Measurements from ENCODE around the gene INSL3.

DNA sequence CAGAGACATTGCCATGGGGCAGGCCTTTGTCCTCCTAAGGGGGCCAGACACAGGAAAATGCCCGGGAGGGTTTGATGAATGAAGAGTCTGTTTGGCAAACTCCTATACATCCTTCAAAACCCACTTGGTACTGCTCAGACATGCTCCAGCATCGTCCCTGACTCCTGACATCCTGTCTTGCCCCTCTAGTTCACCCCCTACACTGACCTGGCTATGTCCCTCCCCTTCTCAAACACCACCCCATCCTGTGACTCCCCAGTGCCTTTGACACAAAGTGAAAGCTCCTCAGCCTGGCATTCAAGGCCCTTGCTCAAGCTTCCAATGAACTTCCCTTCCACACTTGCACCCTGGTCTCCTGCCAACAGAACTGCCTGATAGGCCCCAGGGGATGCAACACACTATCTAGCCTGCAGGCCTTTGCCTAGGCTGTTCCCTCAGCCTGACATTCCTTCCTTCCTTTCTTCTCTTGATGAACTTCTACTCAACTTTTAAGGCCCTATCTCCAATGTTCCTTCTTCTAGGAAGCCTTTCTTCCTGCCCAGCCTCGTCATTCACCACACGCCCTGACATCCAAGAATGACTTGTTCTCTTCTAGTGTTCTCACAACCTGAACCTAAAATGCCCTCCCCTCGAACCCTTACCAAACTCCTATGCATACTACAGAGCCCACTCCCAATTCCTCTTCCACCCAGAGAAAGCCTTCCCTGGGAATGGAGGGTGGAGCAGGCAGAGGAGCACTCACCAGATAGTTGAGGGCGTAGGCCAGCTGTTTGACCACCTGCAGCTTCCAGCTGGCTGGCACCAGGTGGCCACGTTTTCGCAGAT lies 14.1 kb upstream of the INSL3 start:
- TF ChIP-seq POLR2A (IDR thresholded peaks at IDR 0.05; ENCODE audit: low read depth, low read length) (no peak), POLR2AphosphoS5 (IDR thresholded peaks at IDR 0.05; ENCODE audit: low read depth, low read length) (no peak; the same call in 1 of the 2 replicates), SPI1 (IDR thresholded peaks at IDR 0.05; ENCODE audit: low read depth, low read length) (no peak), POU2F2 (IDR thresholded peaks at IDR 0.05; ENCODE audit: low read depth, low read length) (no peak), TAF1 (IDR thresholded peaks at IDR 0.05; ENCODE audit: low read depth, low read length) (no peak)
